CD4-positive, alpha-beta T cell treated with Interferon alpha-2 for 1 hour (primary cell): ENCODE results near the gene BICRAL.
"Not testable (repeated sequence)": the region's sequence is repeated elsewhere in the genome, so short reads cannot be mapped to it uniquely, and the experiment has no call there.

Experiments
- DNase-seq, 2 donors: peaks; one replicate each; pipeline ENCODE4 v3.0.0-alpha.2; 2020 to 2022

BICRAL gene

GRCh38 chr6:42845327-42845694 is 63.5 kb downstream of the BICRAL start:
- no peak for DNase-seq

GRCh38 chr6:42846505-42846904 is 64.7 kb downstream of the BICRAL start:
- no peak for DNase-seq

GRCh38 chr6:42848700-42849099 is 66.8 kb downstream of the BICRAL start:
- DNase-seq = no peak

GRCh38 chr6:42851599-42851998 is 69.7 kb downstream of the BICRAL start:
- DNase-seq = no peak

GRCh38 chr6:42860036-42860435 is 78.2 kb downstream of the BICRAL start:
- no peak for DNase-seq

GRCh38 chr6:42860481-42860880 is 78.6 kb downstream of the BICRAL start:
- no peak for DNase-seq

GRCh38 chr6:42864602-42865001 is 82.8 kb downstream of the BICRAL start:
- DNase-seq = no peak

GRCh38 chr6:42870145-42870936 is 88.5 kb downstream of the BICRAL start:
- DNase-seq = no peak

GRCh38 chr6:42871711-42872110 is 89.9 kb downstream of the BICRAL start:
- no peak for DNase-seq

- DNase-seq = no peak
These were observed 91.5 kb downstream of the BICRAL start for GRCh38 chr6:42873313-42873712.

GRCh38 chr6:42877695-42878094 is 95.8 kb downstream of the BICRAL start:
- DNase-seq = no peak

- peak; percentile 88 to 90 for DNase-seq
These were observed 97.8 kb downstream of the BICRAL start, which contains the start of gene RPL7L1 for GRCh38 chr6:42879372-42880239. Gene RPL7L1, plus strand, starts transcription at chr6:42879616. Its CDS starts 295 bp downstream, at chr6:42879911.

- not testable (repeated sequence) for DNase-seq
These were observed 98.5 kb downstream of the BICRAL start for GRCh38 chr6:42880240-42880817.

- not testable (repeated sequence) for DNase-seq
These were observed 99.0 kb downstream of the BICRAL start for GRCh38 chr6:42880871-42881270.

GRCh38 chr6:42885702-42886101 is 103.8 kb downstream of the BICRAL start:
- DNase-seq = no peak

- not testable (repeated sequence) for DNase-seq
These were observed 106.3 kb downstream of the BICRAL start for GRCh38 chr6:42888201-42888600.

GRCh38 chr6:42889815-42890214 is 108.0 kb downstream of the BICRAL start:
- peak in 1 of 2 donors; percentile 25 for DNase-seq

- peak; percentile 87 to 91 for DNase-seq
These were observed 108.7 kb downstream of the BICRAL start for GRCh38 chr6:42890311-42891198.

GRCh38 chr6:42891199-42891722 is 109.4 kb downstream of the BICRAL start:
- DNase-seq = no peak

- DNase-seq = peak in 1 of 2 donors; percentile 10
These were observed 112.4 kb downstream of the BICRAL start for GRCh38 chr6:42894041-42894828.

GRCh38 chr6:42896178-42896719 is 114.4 kb downstream of the BICRAL start:
- no peak for DNase-seq
